GM12878 (cell line): Measurements from ENCODE around the gene AIP. TPM values are rescaled to one million over a fixed set of nuclear protein-coding genes. Genes with fewer than 3 reads are reported as not detected.

ENCODE experiments used
- ATAC-seq: fragments of 200-7000 bp; cut with Tn5 transposase; 3 replicates; pipeline ENCODE4 v1.9.1; 2020; ENCODE audit warnings: mild to moderate bottlenecking, moderate library complexity
- BruUV-seq: library from RNA; stranded (reverse); fragments of 400-500 nt; replicated peaks from 2 replicates; lab custom pipeline; 2021; lab: Mats Ljungman, UMichigan
- CTCF ChIA-PET: fragments of 300-600 bp; sonication (Branson Sonifier 250); formaldehyde crosslinking; extraction: SDS; loops from one replicate; lab custom pipeline; 2021; ENCODE audit warnings: inconsistent platforms; lab: Yijun Ruan, JAX
- POLR2A ChIA-PET: fragments of 350-600 bp; formaldehyde crosslinking; extraction: SDS; loops from one replicate; lab custom pipeline; 2021; ENCODE audit warnings: inconsistent platforms; lab: Charles Lee
- RAD21 ChIA-PET: fragments of 300-600 bp; sonication (Branson Sonifier 250); formaldehyde crosslinking; loops from one replicate; lab custom pipeline; 2023; ENCODE audit warnings: antibody characterized with exemption; ENCODE audit not compliant: unreplicated experiment; lab: Charles Lee
- SMC1A ChIA-PET: fragments of 300-600 bp; sonication (Branson Sonifier 250); formaldehyde crosslinking; loops from one replicate; lab custom pipeline; 2023; ENCODE audit not compliant: unreplicated experiment, uncharacterized antibody; lab: Charles Lee
- DNase-seq: peaks from one replicate; pipeline ENCODE4 v3.0.0-alpha.2; 2011; ENCODE audit warnings: low read depth, low spot score
- FAIRE-seq: peaks from 3 replicates; lab custom pipeline; 2011; peaks lifted over from hg19 to GRCh38; lab: Jason Lieb, UNC
- H2AFZ ChIP-seq: 2 replicates; pipeline ENCODE4 v1.6.0; 2011; ENCODE audit warnings: low read depth, low read length, control low read depth; ENCODE audit not compliant: control insufficient read depth
- H3K27ac ChIP-seq: 2 replicates; pipeline ENCODE4 v1.5.1; 2011; ENCODE audit warnings: control low read depth; ENCODE audit not compliant: control insufficient read depth, insufficient read depth
- H3K27me3 ChIP-seq, 2 experiments: replicated peaks in 1 of 2; 2 replicates each; pipeline versions ENCODE4 v1.6.0 to v1.6.1; 2011; ENCODE audit warnings: low read length in 1 of 2; ENCODE audit not compliant: control insufficient read depth in 2 of 2, insufficient read depth in 2 of 2
- H3K36me3 ChIP-seq, 2 experiments: 2 replicates each; pipeline ENCODE4 v1.5.1; 2011; ENCODE audit warnings: low read length in 1 of 2; ENCODE audit not compliant: control insufficient read depth in 2 of 2, insufficient read depth in 2 of 2
- H3K4me1 ChIP-seq: 2 replicates; pipeline ENCODE4 v1.6.1; 2011; ENCODE audit warnings: mild to moderate bottlenecking, low read length, moderate library complexity, mixed read lengths; ENCODE audit not compliant: control insufficient read depth, insufficient read depth
- H3K4me2 ChIP-seq: 2 replicates; pipeline ENCODE4 v1.6.0; 2011; ENCODE audit warnings: control low read depth; ENCODE audit not compliant: control insufficient read depth, insufficient read depth
- H3K4me3 ChIP-seq: fragments of 200-600 bp; sonication (generic); 2 replicates; pipeline ENCODE4 v1.5.1; 2016
- H3K79me2 ChIP-seq: 2 replicates; pipeline ENCODE4 v1.6.0; 2011; ENCODE audit warnings: low read length; ENCODE audit not compliant: control insufficient read depth, insufficient read depth
- H3K9ac ChIP-seq: 2 replicates; pipeline ENCODE4 v1.8.0; 2011; ENCODE audit warnings: low read length, control low read depth, mixed read lengths; ENCODE audit not compliant: control insufficient read depth, insufficient read depth
- H3K9me3 ChIP-seq: replicated peaks from 3 replicates; pipeline ENCODE4 v1.5.1; 2011; ENCODE audit warnings: mild to moderate bottlenecking, low read length; ENCODE audit not compliant: control insufficient read depth, insufficient read depth
- H4K20me1 ChIP-seq: 2 replicates; pipeline ENCODE4 v1.6.0; 2011; ENCODE audit not compliant: control insufficient read depth, insufficient read depth
- BRCA1 ChIP-seq: IDR thresholded peaks from 2 replicates; pipeline ENCODE4 v1.6.1; 2011; ENCODE audit warnings: low read depth, low read length, improper control_type of control experiment
- CBX3 ChIP-seq: fragments of 200-600 bp; sonication (generic); IDR thresholded peaks from 2 replicates; pipeline ENCODE4 v1.6.1; 2016; ENCODE audit warnings: low read depth, borderline replicate concordance
- CTCF ChIP-seq, 3 experiments: IDR thresholded peaks in 2 of 3; conservative IDR thresholded peaks in 1 of 3; 2 replicates each; pipeline ENCODE4 v1.5.1; 2011; ENCODE audit warnings: low read depth in 3 of 3, low read length in 3 of 3, mild to moderate bottlenecking in 3 of 3, control low read depth in 2 of 3, moderate library complexity in 2 of 3, inconsistent platforms in 1 of 3, mixed read lengths in 1 of 3; ENCODE audit not compliant: control insufficient read depth in 2 of 3, insufficient read depth in 1 of 3; ENCODE audit errors: extremely low read depth in 1 of 3
- DPF2 ChIP-seq: fragments of 450-650 bp; IDR thresholded peaks from 2 replicates; pipeline ENCODE4 v1.6.1; 2017; ENCODE audit warnings: mild to moderate bottlenecking
- E4F1 ChIP-seq: fragments of 450-650 bp; IDR thresholded peaks from 2 replicates; pipeline ENCODE4 v1.6.1; 2018; ENCODE audit warnings: borderline replicate concordance, mild to moderate bottlenecking; ENCODE audit not compliant: partially characterized antibody
- EP300 ChIP-seq, 2 experiments: fragments of 150-350 bp in 1 of 2; IDR thresholded peaks; 2 replicates each; pipeline ENCODE4 v1.6.1; 2011 to 2012; ENCODE audit warnings: low read depth in 2 of 2, low read length in 2 of 2, borderline replicate concordance in 1 of 2, improper control_type of control experiment in 1 of 2, inconsistent platforms in 1 of 2; ENCODE audit not compliant: control insufficient read depth in 1 of 2
- FOXK2 ChIP-seq: fragments of 450-650 bp; IDR thresholded peaks from 2 replicates; pipeline ENCODE4 v1.6.1; 2017; ENCODE audit warnings: mild to moderate bottlenecking, moderate library complexity
- GABPA ChIP-seq: IDR thresholded peaks from 2 replicates; pipeline ENCODE4 v1.6.1; 2014; ENCODE audit warnings: antibody characterized with exemption, low read depth, mild to moderate bottlenecking, inconsistent platforms
- JUND ChIP-seq: IDR thresholded peaks from 2 replicates; pipeline ENCODE4 v1.6.1; 2012; ENCODE audit warnings: low read depth, mild to moderate bottlenecking, low read length, improper control_type of control experiment, moderate library complexity
- KAT2A ChIP-seq: conservative IDR thresholded peaks from 2 replicates; pipeline ENCODE4 v1.6.1; 2011; ENCODE audit warnings: low read depth, low read length; ENCODE audit not compliant: control insufficient read depth
- SREBF1 ChIP-seq: IDR thresholded peaks from 2 replicates; pipeline ENCODE4 v1.6.1; 2012; ENCODE audit warnings: mild to moderate bottlenecking, low read length
- TCF7 ChIP-seq: IDR thresholded peaks from 2 replicates; pipeline ENCODE4 v1.6.1; 2014; ENCODE audit warnings: antibody characterized with exemption, borderline replicate concordance
- YY1 ChIP-seq: IDR thresholded peaks from 2 replicates; pipeline ENCODE4 v1.6.1; 2011; ENCODE audit warnings: low read depth, mild to moderate bottlenecking, low read length
- ZNF384 ChIP-seq: IDR thresholded peaks from 2 replicates; pipeline ENCODE4 v1.6.1; 2012; ENCODE audit warnings: low read depth, mild to moderate bottlenecking, low read length, improper control_type of control experiment, borderline replicate concordance
- WGBS: methylation state at CpG from one replicate; pipeline ENCODE4 v1.1.6; 2016; ENCODE audit warnings: low lambda C conversion rate; ENCODE audit not compliant: insufficient replicate concordance, insufficient coverage; ENCODE audit errors: missing lambda C conversion rate; 5-methylcytosine and 5-hydroxymethylcytosine counted together
- in situ Hi-C: fragments of 300-500 bp; cut with MboI; formaldehyde crosslinking; loops from 9 replicates; pipeline ENCODE4 v1.14.3; 2018; ENCODE audit warnings: mixed read lengths
- intact Hi-C: fragments of 100-400 bp; cut with micrococcal nuclease; formaldehyde crosslinking; loops from one replicate; pipeline ENCODE4 v1.14.2; 2022; ENCODE audit not compliant: unreplicated experiment
- polyA plus RNA-seq, 11 experiments: library from polyadenylated mRNA; depleted of rRNA in 4 of 11; unstranded in 6 of 11; stranded (reverse) in 5 of 11; fragments of >200 nt; fragmentation: Nextera tagmentation in 4 of 11; fragmentation: Illumina TruSeq in 1 of 11; extraction: Ambion mirVana in 4 of 11; extraction: Trizol in 1 of 11; gene quantifications; 1 replicate in 1 of 11; 2 replicates in 10 of 11; pipeline versions ENCODE4 v1.2.1 to v1.2.3, GENCODE V29; 2011 to 2016; ENCODE audit warnings: inconsistent platforms in 2 of 11, missing spikeins in 2 of 11, low read depth in 1 of 11
- total RNA-seq, 4 experiments: library from RNA; depleted of rRNA in 3 of 4; stranded (reverse); fragments of >200 nt in 3 of 4; fragmentation: Illumina TruSeq in 1 of 4; extraction: Trizol in 1 of 4; gene quantifications; 2 replicates each; pipeline versions ENCODE4 v1.2.1 to v1.2.3, GENCODE V29; 2013 to 2021

Gene AIP
- total and polyA plus RNA-seq, 10 of the 15 experiments (the other 5 are each of a cell fraction or from before 2014, with no cell fraction given), result 12.6 to 164 (median 104) TPM

DNA sequence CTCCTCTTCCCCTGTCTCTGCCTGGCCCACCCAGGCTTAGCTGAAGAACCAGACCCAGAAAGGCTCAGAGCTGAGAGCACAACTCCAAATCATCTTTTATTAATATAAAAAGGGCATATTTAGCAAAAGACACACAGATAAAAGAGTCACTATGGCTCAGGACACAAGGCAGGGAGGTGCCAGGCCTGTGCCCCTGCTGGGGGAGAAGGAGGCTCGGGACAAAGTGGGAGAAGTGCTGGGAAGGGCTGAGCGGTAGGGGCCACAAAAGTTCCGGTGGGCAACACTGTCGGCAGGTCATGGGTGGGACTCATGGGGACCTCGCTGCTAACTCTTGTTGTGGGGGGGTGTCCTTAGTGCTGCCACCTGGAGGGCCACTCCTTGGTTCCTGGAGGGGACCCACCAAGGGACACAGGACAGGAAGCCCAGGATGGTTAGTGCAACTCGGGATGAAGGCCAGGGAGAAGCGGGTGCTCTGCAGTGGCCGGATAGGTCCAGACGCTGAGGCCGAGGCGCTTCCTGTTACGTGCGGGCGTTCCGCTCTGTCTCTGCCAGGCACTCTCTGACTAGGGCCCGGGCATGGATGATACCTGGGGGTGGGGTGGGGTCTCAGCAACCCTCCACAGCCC, 23.7 kb downstream of the AIP start:
- peak overlapping the region; percentile 99 for H3K4me2 ChIP-seq

More for the DNA sequence above, 23.7 kb downstream of the AIP start:
- DNase-seq (no peak), ATAC-seq (no peak), FAIRE-seq (no peak)
- WGBS, result 84% methylated on average over 16 of the region's 16 CpGs
- peaks cover 0 to 3% of the 10 kb centered on the region in 2 experiments; a peak in 2 of 4 replicates for H3K36me3 ChIP-seq
- TSS peak; percentile 83 for BruUV-seq
- intact Hi-C loops (loop anchor here (1.0 to 5.0 kb wide), 7 partner anchors 20 to 150 kb away; partner anchors contain the start of genes PPP1CA and PTPRCAP), in situ Hi-C loops (no loop called here)
- no peaks in the 10 kb centered on the region for H3K9me3 ChIP-seq
- ChIA-PET CTCF (interaction anchor here (0.7 to 2.9 kb wide), 10 partner anchors 17 to 153 kb away, joined by 3 to 30 read pairs (median 4); partner anchors contain the start of genes POLD4, PPP1CA and TBC1D10C), POLR2A (interaction anchor here (1.5 to 2.3 kb wide), 2 partner anchors 38 to 105 kb away, joined by 4 to 6 read pairs; partner anchors contain the start of genes PPP1CA and TMEM134), SMC1A (interaction anchor here (1.0 to 4.3 kb wide), 4 partner anchors 20 to 100 kb away, joined by 3 to 23 read pairs (median 6); partner anchors contain the start of gene PTPRCAP), RAD21 (interaction anchor here (1.1 to 2.8 kb wide), 7 partner anchors 24 to 115 kb away, joined by 3 to 19 read pairs (median 4); partner anchors contain the start of genes AIP, PPP1CA, PTPRCAP and RAD9A)
- H3K79me2 ChIP-seq, result peaks cover 32% of the 10 kb centered on the region
- no peaks in the 10 kb centered on the region for H4K20me1 ChIP-seq
- H3K4me3 ChIP-seq, result peak overlapping the region; percentile 82; the same call in 1 of the 2 replicates
- no peak overlapping the region for H2AFZ ChIP-seq
- H3K27me3 ChIP-seq, result no peaks in the 10 kb centered on the region; a peak in 1 of 4 replicates
- H3K27ac ChIP-seq, result peak overlapping the region; percentile 17; the same call in 1 of the 2 replicates
- peak overlapping the region; percentile 38 for H3K9ac ChIP-seq
- no peak for TF ChIP-seq ZNF384
- no peak for TF ChIP-seq GABPA
- TF ChIP-seq YY1, result no peak
- TF ChIP-seq JUND, result no peak
- TF ChIP-seq CTCF (IDR thresholded peaks at IDR 0.05 in 2 of 3, conservative IDR thresholded peaks at IDR 0.05 in 1 of 3; ENCODE audit: control insufficient read depth in 2 of 3, extremely low read depth in 1 of 3, insufficient read depth in 1 of 3, low read depth in 3 of 3, low read length in 3 of 3), result no peak
- TF ChIP-seq EP300 (IDR thresholded peaks at IDR 0.05; ENCODE audit: borderline replicate concordance in 1 of 2, control insufficient read depth in 1 of 2, low read depth in 2 of 2, low read length in 2 of 2), result no peak
- TF ChIP-seq KAT2A, result no peak
- no peak for TF ChIP-seq DPF2
- no peak for TF ChIP-seq BRCA1
- TF ChIP-seq SREBF1, result no peak
- no peak for TF ChIP-seq TCF7
- TF ChIP-seq CBX3, result no peak
- TF ChIP-seq E4F1, result no peak
- TF ChIP-seq FOXK2, result no peak
- peaks cover 27% of the 10 kb centered on the region for H3K4me1 ChIP-seq
